ENCODE results near the gene TMEM72. TPM values are rescaled to one million over a fixed set of nuclear protein-coding genes. Genes with fewer than 3 reads are reported as not detected.

TMEM72 gene
- total and polyA plus RNA-seq, 2 of the 13 experiments (the other 11 are each of a cell fraction or from before 2014, with no cell fraction given) = 0.04 TPM; not detected in 1

DNA sequence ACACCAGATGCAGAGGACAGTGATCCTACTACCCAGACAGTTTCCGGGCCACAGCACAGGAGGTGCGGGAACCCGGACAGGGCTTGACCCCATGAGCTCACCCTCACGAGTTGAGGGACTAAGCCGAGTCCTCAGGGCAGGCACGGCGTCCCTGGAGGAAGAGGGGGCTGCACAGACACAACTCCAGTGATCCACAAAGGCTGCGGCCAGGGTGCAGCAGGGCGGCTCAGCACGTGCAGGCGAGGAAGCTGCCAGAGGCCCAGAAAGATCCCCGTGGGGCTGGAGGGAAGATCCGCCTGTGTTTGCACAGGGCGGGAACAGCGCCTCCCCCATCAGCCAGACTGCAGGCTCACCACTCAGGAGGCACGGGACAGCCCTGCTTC lies 45.9 kb upstream of the TMEM72 start (continued):
- TF ChIP-seq SNRNP70 (IDR thresholded peaks at IDR 0.05; ENCODE audit: low read depth, low read length) (no peak), ZNF343 (CRISPR knock-in tag; IDR thresholded peaks at IDR 0.05) (no peak), ZNF263 (CRISPR knock-in tag; IDR thresholded peaks at IDR 0.05) (no peak), ZNF414 (CRISPR knock-in tag; IDR thresholded peaks at IDR 0.05) (no peak), NR2F2 (IDR thresholded peaks at IDR 0.05; ENCODE audit: borderline replicate concordance, low read depth) (no peak), PAX8 (CRISPR knock-in tag; IDR thresholded peaks at IDR 0.05; ENCODE audit: borderline replicate concordance) (no peak), SRSF4 (IDR thresholded peaks at IDR 0.05; ENCODE audit: low read depth, low read length, poor library complexity, severe bottlenecking) (no peak), ATRX (CRISPR knock-in tag; IDR thresholded peaks at IDR 0.05; ENCODE audit: borderline replicate concordance) (no peak), ZNF275 (CRISPR knock-in tag; IDR thresholded peaks at IDR 0.05; ENCODE audit: borderline replicate concordance) (no peak), MXI1 (IDR thresholded peaks at IDR 0.05; ENCODE audit: borderline replicate concordance, low read depth, low read length) (no peak), EED (CRISPR knock-in tag; IDR thresholded peaks at IDR 0.05) (no peak), XBP1 (CRISPR knock-in tag; IDR thresholded peaks at IDR 0.05) (no peak), ZNF644 (CRISPR knock-in tag; IDR thresholded peaks at IDR 0.05; ENCODE audit: low read depth) (no peak), ZNF256 (CRISPR knock-in tag; conservative IDR thresholded peaks at IDR 0.05) (no peak), ZZZ3 (CRISPR knock-in tag; IDR thresholded peaks at IDR 0.05; ENCODE audit: borderline replicate concordance) (no peak), KLF12 (CRISPR knock-in tag; IDR thresholded peaks at IDR 0.05; ENCODE audit: borderline replicate concordance) (no peak), ZNF501 (CRISPR knock-in tag; IDR thresholded peaks at IDR 0.05) (peak; percentile 12; the same call in 1 of the 2 replicates), ARNT2 (CRISPR knock-in tag; IDR thresholded peaks at IDR 0.05; ENCODE audit: low read depth) (peak; percentile 52; the same call in 1 of the 2 replicates), ZFP36 (IDR thresholded peaks at IDR 0.05; ENCODE audit: borderline replicate concordance, low read depth, low read length, partially characterized antibody) (no peak), ZNF20 (CRISPR knock-in tag; IDR thresholded peaks at IDR 0.05) (no peak), ZNF773 (CRISPR knock-in tag; IDR thresholded peaks at IDR 0.05; ENCODE audit: borderline replicate concordance) (no peak), ZFP62 (CRISPR knock-in tag; IDR thresholded peaks at IDR 0.05) (no peak), CEBPZ (IDR thresholded peaks at IDR 0.05; ENCODE audit: low read length) (no peak), CEBPG (CRISPR knock-in tag; IDR thresholded peaks at IDR 0.05) (no peak)
- TF ChIP-seq, protein P1, sequence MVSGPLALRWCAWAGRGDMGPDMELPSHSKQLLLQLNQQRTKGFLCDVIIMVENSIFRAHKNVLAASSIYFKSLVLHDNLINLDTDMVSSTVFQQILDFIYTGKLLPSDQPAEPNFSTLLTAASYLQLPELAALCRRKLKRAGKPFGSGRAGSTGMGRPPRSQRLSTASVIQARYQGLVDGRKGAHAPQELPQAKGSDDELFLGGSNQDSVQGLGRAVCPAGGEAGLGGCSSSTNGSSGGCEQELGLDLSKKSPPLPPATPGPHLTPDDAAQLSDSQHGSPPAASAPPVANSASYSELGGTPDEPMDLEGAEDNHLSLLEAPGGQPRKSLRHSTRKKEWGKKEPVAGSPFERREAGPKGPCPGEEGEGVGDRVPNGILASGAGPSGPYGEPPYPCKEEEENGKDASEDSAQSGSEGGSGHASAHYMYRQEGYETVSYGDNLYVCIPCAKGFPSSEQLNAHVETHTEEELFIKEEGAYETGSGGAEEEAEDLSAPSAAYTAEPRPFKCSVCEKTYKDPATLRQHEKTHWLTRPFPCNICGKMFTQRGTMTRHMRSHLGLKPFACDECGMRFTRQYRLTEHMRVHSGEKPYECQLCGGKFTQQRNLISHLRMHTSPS (CRISPR knock-in tag; IDR thresholded peaks at IDR 0.05; ENCODE audit: low read depth) = no peak
